Bronchial epithelial cell (primary cell): ENCODE measurements around the gene DYNC2H1. TPM values are rescaled to one million over a fixed set of nuclear protein-coding genes. Genes with fewer than 3 reads are reported as not detected.

Source experiments
- DNase-seq: peaks from one replicate; pipeline ENCODE4 v3.0.0-alpha.2; 2010; ENCODE audit warnings: low read depth
- FAIRE-seq: peaks from 2 replicates; lab custom pipeline; 2011; peaks lifted over from hg19 to GRCh38; lab: Jason Lieb, UNC
- H3K27me3 ChIP-seq: 2 replicates; pipeline ENCODE4 v1.5.1; 2011; ENCODE audit warnings: low read length; ENCODE audit not compliant: control insufficient read depth, insufficient read depth
- H3K36me3 ChIP-seq: 2 replicates; pipeline ENCODE4 v1.5.1; 2011; ENCODE audit warnings: low read length; ENCODE audit not compliant: control insufficient read depth, insufficient read depth
- H3K4me3 ChIP-seq: 2 replicates; pipeline ENCODE4 v1.5.1; 2011; ENCODE audit warnings: mild to moderate bottlenecking, low read depth, low read length, control low read depth
- total RNA-seq: library from RNA; depleted of rRNA; stranded (reverse); fragments of >200 nt; gene quantifications from 2 replicates; pipeline ENCODE4 v1.2.1, GENCODE V29; 2014
- TF ChIP-seq, protein P1 (sequence below): IDR thresholded peaks from 2 replicates; pipeline ENCODE4 v1.5.1; 2011; ENCODE audit warnings: mild to moderate bottlenecking, moderate library complexity, low read length, control low read depth, inconsistent platforms; ENCODE audit not compliant: insufficient read depth, severe bottlenecking

DYNC2H1 gene
- total RNA-seq, 1 donor from 2014 or later: 11.6 TPM

DNA sequence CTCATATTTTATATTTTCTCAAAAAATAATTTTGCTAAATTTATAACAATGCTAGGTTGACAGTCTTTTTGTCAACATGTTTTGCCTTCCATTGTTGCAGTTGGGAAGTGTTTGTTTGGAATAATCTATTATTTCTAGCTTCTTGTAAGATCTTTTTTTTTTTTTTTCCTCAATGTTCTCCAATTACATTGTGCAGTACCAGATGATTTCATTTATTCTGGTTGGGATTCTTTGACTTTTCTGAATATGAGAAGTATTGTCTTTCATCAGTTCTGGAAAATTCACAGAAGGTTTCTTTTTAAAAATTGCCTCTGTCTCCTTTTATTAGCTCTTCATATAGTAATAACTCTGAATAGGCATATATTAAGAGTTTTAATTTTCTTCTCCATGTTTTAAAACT lies 245.4 kb downstream of the DYNC2H1 start:
- DNase-seq (no peak), FAIRE-seq (no peak)
- Histone ChIP-seq H3K4me3 (no peak overlapping the region), H3K36me3 (no peaks in the 10 kb centered on the region), H3K27me3 (no peaks in the 10 kb centered on the region)
- TF ChIP-seq, protein P1, sequence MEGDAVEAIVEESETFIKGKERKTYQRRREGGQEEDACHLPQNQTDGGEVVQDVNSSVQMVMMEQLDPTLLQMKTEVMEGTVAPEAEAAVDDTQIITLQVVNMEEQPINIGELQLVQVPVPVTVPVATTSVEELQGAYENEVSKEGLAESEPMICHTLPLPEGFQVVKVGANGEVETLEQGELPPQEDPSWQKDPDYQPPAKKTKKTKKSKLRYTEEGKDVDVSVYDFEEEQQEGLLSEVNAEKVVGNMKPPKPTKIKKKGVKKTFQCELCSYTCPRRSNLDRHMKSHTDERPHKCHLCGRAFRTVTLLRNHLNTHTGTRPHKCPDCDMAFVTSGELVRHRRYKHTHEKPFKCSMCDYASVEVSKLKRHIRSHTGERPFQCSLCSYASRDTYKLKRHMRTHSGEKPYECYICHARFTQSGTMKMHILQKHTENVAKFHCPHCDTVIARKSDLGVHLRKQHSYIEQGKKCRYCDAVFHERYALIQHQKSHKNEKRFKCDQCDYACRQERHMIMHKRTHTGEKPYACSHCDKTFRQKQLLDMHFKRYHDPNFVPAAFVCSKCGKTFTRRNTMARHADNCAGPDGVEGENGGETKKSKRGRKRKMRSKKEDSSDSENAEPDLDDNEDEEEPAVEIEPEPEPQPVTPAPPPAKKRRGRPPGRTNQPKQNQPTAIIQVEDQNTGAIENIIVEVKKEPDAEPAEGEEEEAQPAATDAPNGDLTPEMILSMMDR: no peak

DNA sequence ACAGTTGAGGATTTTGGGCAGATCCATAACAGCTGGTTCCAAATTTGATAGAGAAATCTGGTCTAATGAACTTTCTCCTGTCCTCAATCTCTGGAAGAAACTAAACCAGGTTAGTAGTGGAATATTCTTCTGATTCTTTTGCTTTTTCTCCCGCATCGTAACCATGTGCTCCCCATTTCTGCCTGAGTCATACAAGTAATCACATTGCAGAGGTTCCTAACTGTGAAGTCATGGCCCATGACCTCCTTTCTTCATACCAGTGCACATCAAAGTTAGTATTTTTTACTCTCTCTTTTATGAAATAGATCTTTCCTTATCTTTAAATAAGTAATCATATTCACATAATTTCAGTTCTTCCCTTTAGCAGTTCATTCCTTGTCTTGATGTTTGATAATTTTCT lies 249.0 kb downstream of the DYNC2H1 start:
- H3K27me3 ChIP-seq: no peaks in the 10 kb centered on the region
- H3K36me3 ChIP-seq: no peaks in the 10 kb centered on the region
- TF ChIP-seq, protein P1: no peak
- FAIRE-seq: no peak
- DNase-seq: no peak
- H3K4me3 ChIP-seq: no peak overlapping the region

DNA sequence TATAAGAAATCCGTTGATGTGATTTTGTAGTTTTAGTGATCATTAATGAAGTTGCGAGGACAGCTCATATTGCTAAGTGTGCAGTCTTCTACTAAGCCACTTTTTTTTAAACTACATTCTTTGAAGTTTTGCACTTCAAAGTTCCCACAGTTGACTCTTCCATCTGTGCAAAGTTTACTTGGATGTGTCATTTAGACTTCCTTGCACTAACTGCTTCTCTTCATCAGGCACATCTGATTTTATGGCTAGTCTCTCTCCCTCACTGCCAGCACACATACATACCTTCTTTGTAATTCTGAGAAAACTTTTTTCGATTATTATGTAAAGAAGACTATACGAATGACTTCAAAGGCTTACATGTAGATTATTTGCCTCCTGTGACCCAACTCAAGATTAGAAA lies 250.0 kb downstream of the DYNC2H1 start:
- FAIRE-seq: no peak
- no peak for DNase-seq

DNA sequence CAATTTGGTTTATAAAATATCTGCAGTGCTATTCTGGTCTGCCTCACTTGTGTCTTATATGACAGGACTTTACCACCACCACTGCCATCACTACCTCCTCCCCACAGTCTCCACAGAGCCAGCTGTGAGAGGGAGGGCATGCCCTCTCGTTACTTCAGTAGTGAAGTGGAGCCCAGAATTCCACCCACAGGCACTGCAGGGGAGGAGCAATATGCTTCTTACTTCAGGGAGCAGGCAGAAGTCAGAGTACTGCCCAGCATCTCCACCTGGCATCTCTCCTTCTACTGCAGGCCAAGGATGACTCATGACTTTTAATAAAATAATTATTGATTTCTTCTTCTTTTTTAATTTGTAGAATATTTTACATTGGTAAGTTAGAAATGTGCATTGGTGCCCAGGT lies 255.5 kb downstream of the DYNC2H1 start:
- H3K36me3 ChIP-seq: no peaks in the 10 kb centered on the region
- DNase-seq (no peak), FAIRE-seq (no peak)
- no peak overlapping the region for H3K4me3 ChIP-seq
- TF ChIP-seq, protein P1: no peak
- no peaks in the 10 kb centered on the region for H3K27me3 ChIP-seq

More for the DNA sequence above, 250.0 kb downstream of the DYNC2H1 start:
- H3K27me3 ChIP-seq: no peaks in the 10 kb centered on the region
- TF ChIP-seq, protein P1: no peak
- H3K4me3 ChIP-seq: no peak overlapping the region
- H3K36me3 ChIP-seq: no peaks in the 10 kb centered on the region

DNA sequence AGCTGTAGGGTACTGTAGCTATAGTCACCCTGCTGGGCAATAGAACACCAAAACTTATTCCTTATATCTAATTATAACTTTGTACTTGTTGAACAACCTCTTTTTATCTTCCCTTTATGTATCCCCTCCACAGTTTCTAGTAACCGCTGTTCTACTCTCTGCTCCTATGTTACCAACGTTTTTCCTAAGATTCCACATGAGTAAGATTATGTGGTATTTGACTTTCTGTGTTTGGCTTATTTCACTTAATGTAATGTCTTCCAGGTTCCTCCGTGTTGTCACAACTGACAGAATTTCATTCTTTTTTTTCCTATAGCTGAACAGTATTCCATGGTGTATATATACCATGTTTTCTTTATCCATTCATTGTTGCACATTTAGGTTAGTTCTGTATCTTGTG lies 258.4 kb downstream of the DYNC2H1 start:
- H3K36me3 ChIP-seq: no peaks in the 10 kb centered on the region
- TF ChIP-seq, protein P1: no peak
- H3K27me3 ChIP-seq: no peaks in the 10 kb centered on the region
- FAIRE-seq (no peak), DNase-seq (no peak)
- H3K4me3 ChIP-seq: no peak overlapping the region

DNA sequence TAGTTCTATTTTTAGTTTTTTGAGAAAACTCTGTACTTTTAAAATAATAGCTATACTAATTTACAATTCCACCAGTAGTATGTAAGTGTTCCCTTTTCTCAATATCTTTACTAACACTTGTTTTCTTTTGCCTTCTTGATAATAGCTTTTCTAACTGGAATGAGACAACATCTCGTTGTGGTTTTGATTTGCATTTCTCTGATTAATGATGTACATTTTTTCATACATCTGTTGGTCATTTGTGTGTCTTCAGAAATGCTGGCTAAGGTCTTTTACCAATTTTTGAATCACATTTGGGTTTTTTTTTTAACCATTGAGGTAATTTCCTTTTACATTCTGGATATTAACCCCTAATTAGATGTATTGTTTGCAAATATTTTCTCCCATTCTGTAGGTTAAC lies 258.9 kb downstream of the DYNC2H1 start:
- H3K36me3 ChIP-seq: no peaks in the 10 kb centered on the region
- TF ChIP-seq, protein P1: no peak
- no peak overlapping the region for H3K4me3 ChIP-seq
- H3K27me3 ChIP-seq: no peaks in the 10 kb centered on the region
- no peak for FAIRE-seq
- DNase-seq: no peak
